ENCODE results near the gene CELF2. TPM values are rescaled to one million over a fixed set of nuclear protein-coding genes. Genes with fewer than 3 reads are reported as not detected.

The CELF2 gene
- total RNA-seq, 6 donors from 2014 or later, result 82.7 to 193 (median 120) TPM

GRCh38 chr10:11328264-11329061 lies 310.8 kb downstream of the CELF2 start:
- H3K27me3 ChIP-seq, result no peaks in the 10 kb centered on the region
- TF ChIP-seq CTCF (IDR thresholded peaks at IDR 0.05) (no peak), POLR2AphosphoS5 (IDR thresholded peaks at IDR 0.05) (no peak), EP300 (IDR thresholded peaks at IDR 0.05) (no peak), POLR2A (IDR thresholded peaks at IDR 0.05) (no peak)
- ATAC-seq (ENCODE audit: low FRiP score in 2 of 2) (peak; percentile 22 to 56), DNase-seq (peak in 1 of 2 donors; percentile 33)
- peaks cover 3 to 13% (median 7%) of the 10 kb centered on the region in 4 donors for H3K4me1 ChIP-seq
- H3K36me3 ChIP-seq, result peaks cover 14 to 65% (median 37%) of the 10 kb centered on the region in 4 donors
- H3K27ac ChIP-seq, result peak overlapping the region in 1 of 4 donors; percentile 53
- WGBS, 2 donors, result 68 to 74% methylated on average over 15 to 17 of the region's 17 CpGs
- H3K9me3 ChIP-seq, result no peaks in the 10 kb centered on the region
- H3K4me3 ChIP-seq, result no peak overlapping the region

- Histone ChIP-seq H3K9me3 (no peaks in the 10 kb centered on the region), H3K36me3 (peaks cover 14 to 58% (median 35%) of the 10 kb centered on the region in 4 donors)
- 54 to 56% methylated on average over 12 of the region's 12 CpGs for WGBS, 2 donors
Observed at GRCh38 chr10:11329062-11329673, 311.5 kb downstream of the CELF2 start.

GRCh38 chr10:11330383-11331045 lies 312.8 kb downstream of the CELF2 start:
- H3K4me1 ChIP-seq, result peaks cover 3 to 17% (median 10%) of the 10 kb centered on the region in 4 donors
- 59 to 66% methylated on average over 8 of the region's 8 CpGs for WGBS, 2 donors
- no peak for TF ChIP-seq POLR2A (IDR thresholded peaks at IDR 0.05)
- TF ChIP-seq EP300 (IDR thresholded peaks at IDR 0.05), result no peak
- no peak for TF ChIP-seq POLR2AphosphoS5 (IDR thresholded peaks at IDR 0.05)
- no peak for TF ChIP-seq CTCF (IDR thresholded peaks at IDR 0.05)
- H3K36me3 ChIP-seq, result peaks cover 10 to 47% (median 28%) of the 10 kb centered on the region in 4 donors
- no peaks in the 10 kb centered on the region for H3K9me3 ChIP-seq
- H3K27me3 ChIP-seq, result no peaks in the 10 kb centered on the region
- ATAC-seq (ENCODE audit: low FRiP score in 2 of 2), result no peak
- no peak overlapping the region for H3K4me3 ChIP-seq
- no peak for DNase-seq
- no peak overlapping the region for H3K27ac ChIP-seq

More at GRCh38 chr10:11329062-11329673, 311.5 kb downstream of the CELF2 start:
- no peak for ATAC-seq (ENCODE audit: low FRiP score in 2 of 2)
- Histone ChIP-seq H3K4me1 (peaks cover 3 to 13% (median 7%) of the 10 kb centered on the region in 4 donors), H3K4me3 (no peak overlapping the region), H3K27me3 (no peaks in the 10 kb centered on the region), H3K27ac (peak overlapping the region in 1 of 4 donors; percentile 53)
- peak in 1 of 2 donors; percentile 60 for DNase-seq
- TF ChIP-seq POLR2A (IDR thresholded peaks at IDR 0.05) (no peak), CTCF (IDR thresholded peaks at IDR 0.05) (no peak), EP300 (IDR thresholded peaks at IDR 0.05) (no peak)

- no peak for DNase-seq
- Histone ChIP-seq H3K4me1 (peaks cover 3 to 17% (median 10%) of the 10 kb centered on the region in 4 donors), H3K36me3 (peaks cover 8 to 41% (median 22%) of the 10 kb centered on the region in 4 donors), H3K4me3 (no peak overlapping the region), H3K27me3 (no peaks in the 10 kb centered on the region), H3K9me3 (no peaks in the 10 kb centered on the region), H3K27ac (no peak overlapping the region)
- ATAC-seq (ENCODE audit: low FRiP score in 2 of 2), result no peak
- no peak for TF ChIP-seq POLR2A (IDR thresholded peaks at IDR 0.05)
- TF ChIP-seq POLR2AphosphoS5 (IDR thresholded peaks at IDR 0.05), result no peak
- TF ChIP-seq CTCF (IDR thresholded peaks at IDR 0.05), result no peak
- TF ChIP-seq EP300 (IDR thresholded peaks at IDR 0.05), result no peak
Observed at GRCh38 chr10:11331046-11331577, 313.4 kb downstream of the CELF2 start.
